IPS-NIHi11 (cell line): ENCODE data around the gene CLEC2B.

ENCODE experiments used
- DNase-seq: peaks from one replicate; pipeline ENCODE4 v3.0.0; 2012; ENCODE audit warnings: mixed read lengths, low spot score

CLEC2B gene

GRCh38 chr12:9868951-9869306, 225 bp downstream of the CLEC2B start:
- DNase-seq, result no peak

- no peak for DNase-seq
Observed at GRCh38 chr12:9868311-9868801, 798 bp downstream of the CLEC2B start.

GRCh38 chr12:9867531-9867930, 1.6 kb downstream of the CLEC2B start:
- DNase-seq, result no peak

- DNase-seq, result no peak
Observed at GRCh38 chr12:9866860-9867269, 2.3 kb downstream of the CLEC2B start.

- no peak for DNase-seq
Observed at GRCh38 chr12:9864913-9865675, 4.1 kb downstream of the CLEC2B start.

GRCh38 chr12:9858135-9858534, 11.0 kb downstream of the CLEC2B start:
- no peak for DNase-seq

GRCh38 chr12:9856894-9857293, 12.3 kb downstream of the CLEC2B start:
- no peak for DNase-seq

- no peak for DNase-seq
Observed at GRCh38 chr12:9856151-9856550, 13.0 kb downstream of the CLEC2B start.

GRCh38 chr12:9851927-9852326, 17.2 kb downstream of the CLEC2B start:
- no peak for DNase-seq

GRCh38 chr12:9851050-9851449, 18.1 kb downstream of the CLEC2B start:
- no peak for DNase-seq

- no peak for DNase-seq
Observed at GRCh38 chr12:9848899-9849298, 20.3 kb downstream of the CLEC2B start.

GRCh38 chr12:9843407-9843806, 25.7 kb downstream of the CLEC2B start:
- no peak for DNase-seq

- DNase-seq, result no peak
Observed at GRCh38 chr12:9831720-9832119, 37.4 kb downstream of the CLEC2B start.

GRCh38 chr12:9829982-9830381, 39.2 kb downstream of the CLEC2B start:
- DNase-seq, result no peak

GRCh38 chr12:9829483-9829882, 39.7 kb downstream of the CLEC2B start:
- no peak for DNase-seq

- DNase-seq, result no peak
Observed at GRCh38 chr12:9827209-9827888, 41.8 kb downstream of the CLEC2B start, which contains the start of gene KLRF1. TSS of gene KLRF1 (plus strand) at chr12:9827481. CDS start at chr12:9827545, 64 bp downstream.

GRCh38 chr12:9820281-9820930, 48.7 kb downstream of the CLEC2B start:
- DNase-seq, result no peak

GRCh38 chr12:9813821-9814798, 55.0 kb downstream of the CLEC2B start:
- peak; percentile 92 for DNase-seq

GRCh38 chr12:9811621-9812020, 57.5 kb downstream of the CLEC2B start:
- no peak for DNase-seq

GRCh38 chr12:9810671-9811070, 58.5 kb downstream of the CLEC2B start:
- no peak for DNase-seq

- DNase-seq, result no peak
Observed at GRCh38 chr12:9809866-9810265, 59.3 kb downstream of the CLEC2B start.

GRCh38 chr12:9809338-9809737, 59.8 kb downstream of the CLEC2B start:
- DNase-seq, result no peak
